ENCODE data around the gene LRP5.

Gene LRP5

GRCh38 chr11:68423481-68423880, 111.1 kb downstream of the LRP5 start:
- WGBS, result 98% methylated on average over 18 of the region's 21 CpGs
- Histone ChIP-seq H3K23ac (ENCODE audit: low read length in 2 of 2) (no peak overlapping the region), H2BK12ac (ENCODE audit: low read length in 2 of 2) (no peak overlapping the region), H3K9me3 (ENCODE audit: control insufficient read depth, low read length) (no peaks in the 10 kb centered on the region), H3K4me1 (ENCODE audit: control insufficient read depth, insufficient read depth, low read depth, low read length) (no peaks in the 10 kb centered on the region), H3K18ac (ENCODE audit: low read depth in 1 of 2, low read length in 2 of 2) (no peak overlapping the region), H3K4me2 (ENCODE audit: low read length, poor library complexity, severe bottlenecking) (no peak overlapping the region), H4K8ac (ENCODE audit: low read length) (no peak overlapping the region), H3K79me1 (replicated peaks; ENCODE audit: low read length, poor library complexity, severe bottlenecking) (peaks cover 12% of the 10 kb centered on the region), H3K4ac (ENCODE audit: low read depth in 1 of 2, low read length in 2 of 2) (no peak overlapping the region), H3K14ac (ENCODE audit: low read length in 2 of 2) (no peak overlapping the region), H3K9ac (ENCODE audit: low read length) (no peak overlapping the region), H2AK5ac (ENCODE audit: low read length, severe bottlenecking) (no peak overlapping the region), H4K91ac (ENCODE audit: low read length) (no peak overlapping the region), H2BK15ac (ENCODE audit: low read depth, poor library complexity, severe bottlenecking) (no peak overlapping the region), H3K36me3 (ENCODE audit: control insufficient read depth in 1 of 2, insufficient read depth in 2 of 2, low read depth in 1 of 2, low read length in 2 of 2) (peaks cover 24 to 58% of the 10 kb centered on the region in 2 experiments), H2BK120ac (ENCODE audit: low read depth, low read length) (no peak overlapping the region), H3K27ac (ENCODE audit: low read length, poor library complexity, severe bottlenecking) (no peak overlapping the region), H2AFZ (ENCODE audit: low read depth, low read length) (no peak overlapping the region), H2BK5ac (ENCODE audit: low read depth, low read length, poor library complexity, severe bottlenecking) (no peak overlapping the region), H3K4me3 (ENCODE audit: insufficient read depth in 1 of 2, low read depth in 1 of 2, low read length in 2 of 2) (no peak overlapping the region), H3K27me3 (ENCODE audit: control insufficient read depth in 1 of 2, insufficient read depth in 1 of 2, low read length in 2 of 2) (no peaks in the 10 kb centered on the region)
- no peak for DNase-seq

GRCh38 chr11:68424101-68424632, 111.8 kb downstream of the LRP5 start:
- Histone ChIP-seq H2AFZ (ENCODE audit: low read depth, low read length) (no peak overlapping the region), H3K36me3 (ENCODE audit: control insufficient read depth in 1 of 2, insufficient read depth in 2 of 2, low read depth in 1 of 2, low read length in 2 of 2) (peaks cover 23 to 60% of the 10 kb centered on the region in 2 experiments), H3K23ac (ENCODE audit: low read length in 2 of 2) (no peak overlapping the region), H4K8ac (ENCODE audit: low read length) (no peak overlapping the region), H2AK5ac (ENCODE audit: low read length, severe bottlenecking) (no peak overlapping the region), H3K14ac (ENCODE audit: low read length in 2 of 2) (no peak overlapping the region), H2BK120ac (ENCODE audit: low read depth, low read length) (no peak overlapping the region), H3K9me3 (ENCODE audit: control insufficient read depth, low read length) (peaks cover 2% of the 10 kb centered on the region), H2BK5ac (ENCODE audit: low read depth, low read length, poor library complexity, severe bottlenecking) (no peak overlapping the region), H4K91ac (ENCODE audit: low read length) (no peak overlapping the region), H3K18ac (ENCODE audit: low read depth in 1 of 2, low read length in 2 of 2) (no peak overlapping the region), H3K4me3 (ENCODE audit: insufficient read depth in 1 of 2, low read depth in 1 of 2, low read length in 2 of 2) (no peak overlapping the region), H3K4me2 (ENCODE audit: low read length, poor library complexity, severe bottlenecking) (no peak overlapping the region), H3K4me1 (ENCODE audit: control insufficient read depth, insufficient read depth, low read depth, low read length) (no peaks in the 10 kb centered on the region), H3K27me3 (ENCODE audit: control insufficient read depth in 1 of 2, insufficient read depth in 1 of 2, low read length in 2 of 2) (no peaks in the 10 kb centered on the region), H3K9ac (ENCODE audit: low read length) (no peak overlapping the region), H2BK12ac (ENCODE audit: low read length in 2 of 2) (no peak overlapping the region), H3K79me1 (replicated peaks; ENCODE audit: low read length, poor library complexity, severe bottlenecking) (peaks cover 11% of the 10 kb centered on the region), H2BK15ac (ENCODE audit: low read depth, poor library complexity, severe bottlenecking) (no peak overlapping the region), H3K27ac (ENCODE audit: low read length, poor library complexity, severe bottlenecking) (no peak overlapping the region), H3K4ac (ENCODE audit: low read depth in 1 of 2, low read length in 2 of 2) (no peak overlapping the region)
- no peak for DNase-seq
- 95% methylated on average over 19 of the region's 19 CpGs for WGBS

GRCh38 chr11:68424981-68425865, 112.8 kb downstream of the LRP5 start:
- Histone ChIP-seq H3K4me1 (ENCODE audit: control insufficient read depth, insufficient read depth, low read depth, low read length) (no peaks in the 10 kb centered on the region), H3K4me2 (ENCODE audit: low read length, poor library complexity, severe bottlenecking) (no peak overlapping the region), H3K9me3 (ENCODE audit: control insufficient read depth, low read length) (peaks cover 12% of the 10 kb centered on the region), H2BK15ac (ENCODE audit: low read depth, poor library complexity, severe bottlenecking) (no peak overlapping the region), H3K4ac (ENCODE audit: low read depth in 1 of 2, low read length in 2 of 2) (no peak overlapping the region), H2AK5ac (ENCODE audit: low read length, severe bottlenecking) (no peak overlapping the region), H2BK5ac (ENCODE audit: low read depth, low read length, poor library complexity, severe bottlenecking) (no peak overlapping the region), H3K18ac (ENCODE audit: low read depth in 1 of 2, low read length in 2 of 2) (no peak overlapping the region), H2BK120ac (ENCODE audit: low read depth, low read length) (no peak overlapping the region), H3K79me1 (replicated peaks; ENCODE audit: low read length, poor library complexity, severe bottlenecking) (peaks cover 7% of the 10 kb centered on the region), H3K27ac (ENCODE audit: low read length, poor library complexity, severe bottlenecking) (no peak overlapping the region), H3K14ac (ENCODE audit: low read length in 2 of 2) (no peak overlapping the region), H3K23ac (ENCODE audit: low read length in 2 of 2) (no peak overlapping the region), H4K91ac (ENCODE audit: low read length) (no peak overlapping the region), H2BK12ac (ENCODE audit: low read length in 2 of 2) (no peak overlapping the region), H4K8ac (ENCODE audit: low read length) (no peak overlapping the region), H3K27me3 (ENCODE audit: control insufficient read depth in 1 of 2, insufficient read depth in 1 of 2, low read length in 2 of 2) (no peaks in the 10 kb centered on the region), H3K36me3 (ENCODE audit: control insufficient read depth in 1 of 2, insufficient read depth in 2 of 2, low read depth in 1 of 2, low read length in 2 of 2) (peaks cover 26 to 62% of the 10 kb centered on the region in 2 experiments), H2AFZ (ENCODE audit: low read depth, low read length) (no peak overlapping the region), H3K9ac (ENCODE audit: low read length) (no peak overlapping the region), H3K4me3 (ENCODE audit: insufficient read depth in 1 of 2, low read depth in 1 of 2, low read length in 2 of 2) (no peak overlapping the region)
- 97% methylated on average over 40 of the region's 40 CpGs for WGBS
- no peak for DNase-seq

GRCh38 chr11:68425866-68426380, 113.5 kb downstream of the LRP5 start:
- no peaks in the 10 kb centered on the region for H3K27me3 ChIP-seq (ENCODE audit: control insufficient read depth in 1 of 2, insufficient read depth in 1 of 2, low read length in 2 of 2)

More at GRCh38 chr11:68425866-68426380, 113.5 kb downstream of the LRP5 start:
- Histone ChIP-seq H3K27ac (ENCODE audit: low read length, poor library complexity, severe bottlenecking) (no peak overlapping the region), H2AFZ (ENCODE audit: low read depth, low read length) (no peak overlapping the region), H3K9ac (ENCODE audit: low read length) (no peak overlapping the region), H3K4me2 (ENCODE audit: low read length, poor library complexity, severe bottlenecking) (no peak overlapping the region), H2BK12ac (ENCODE audit: low read length in 2 of 2) (no peak overlapping the region), H3K9me3 (ENCODE audit: control insufficient read depth, low read length) (peaks cover 19% of the 10 kb centered on the region), H2BK120ac (ENCODE audit: low read depth, low read length) (no peak overlapping the region), H2AK5ac (ENCODE audit: low read length, severe bottlenecking) (no peak overlapping the region), H3K79me1 (replicated peaks; ENCODE audit: low read length, poor library complexity, severe bottlenecking) (peaks cover 7% of the 10 kb centered on the region), H3K4me1 (ENCODE audit: control insufficient read depth, insufficient read depth, low read depth, low read length) (no peaks in the 10 kb centered on the region), H4K8ac (ENCODE audit: low read length) (no peak overlapping the region), H2BK15ac (ENCODE audit: low read depth, poor library complexity, severe bottlenecking) (no peak overlapping the region), H3K4me3 (ENCODE audit: insufficient read depth in 1 of 2, low read depth in 1 of 2, low read length in 2 of 2) (no peak overlapping the region), H3K36me3 (ENCODE audit: control insufficient read depth in 1 of 2, insufficient read depth in 2 of 2, low read depth in 1 of 2, low read length in 2 of 2) (peaks cover 32 to 66% of the 10 kb centered on the region in 2 experiments), H2BK5ac (ENCODE audit: low read depth, low read length, poor library complexity, severe bottlenecking) (no peak overlapping the region), H3K23ac (ENCODE audit: low read length in 2 of 2) (no peak overlapping the region), H3K4ac (ENCODE audit: low read depth in 1 of 2, low read length in 2 of 2) (no peak overlapping the region), H3K18ac (ENCODE audit: low read depth in 1 of 2, low read length in 2 of 2) (no peak overlapping the region), H4K91ac (ENCODE audit: low read length) (no peak overlapping the region), H3K14ac (ENCODE audit: low read length in 2 of 2) (no peak overlapping the region)
- 96% methylated on average over 21 of the region's 21 CpGs for WGBS
- no peak for DNase-seq
